ENCODE measurements around the gene SDHB.

DNA sequence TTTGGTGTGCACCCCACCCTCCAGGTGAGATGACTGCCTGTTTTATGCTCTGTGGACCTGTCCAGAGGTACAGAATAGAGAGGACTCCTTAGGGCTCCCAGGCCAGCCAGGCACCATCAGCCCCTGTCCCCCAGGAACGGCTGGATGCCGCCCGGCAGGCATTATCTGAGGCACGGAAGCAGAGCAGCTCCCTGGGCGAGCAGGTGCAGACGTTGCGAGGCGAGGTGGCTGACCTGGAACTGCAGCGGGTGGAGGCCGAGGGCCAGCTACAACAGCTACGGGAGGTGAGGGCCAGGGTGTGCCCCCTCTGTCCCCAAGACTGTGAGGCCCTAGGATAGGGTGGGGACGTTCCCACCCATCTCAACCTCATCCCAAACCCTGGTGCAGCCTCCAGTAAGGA is 84.2 kb downstream of the SDHB start:
- TF ChIP-seq SUZ12 (IDR thresholded peaks at IDR 0.05; ENCODE audit: extremely low read depth, insufficient read depth, insufficient read length) (no peak), ZNF274 (IDR thresholded peaks at IDR 0.05; ENCODE audit: low read depth, low read length) (no peak), YY1 (IDR thresholded peaks at IDR 0.05; ENCODE audit: insufficient read depth, insufficient read length) (no peak)
